ENCODE data around the gene HEATR5A. TPM values are rescaled to one million over a fixed set of nuclear protein-coding genes. Genes with fewer than 3 reads are reported as not detected.
A peak's percentile ranks its signal among the peaks of the same experiment; 100 is the strongest.

Gene HEATR5A
- total RNA-seq, 8 experiments from 2014 or later, result 9.2 to 54.6 (median 22.9) TPM

GRCh38 chr14:31418440-31418839 lies 1.9 kb downstream of the HEATR5A start:
- Histone ChIP-seq H3K27ac (no peak overlapping the region), H3K4me1 (replicated peaks in 1 of 2) (peaks cover 0 to 3% of the 10 kb centered on the region in 2 donors), H3K4me3 (no peak overlapping the region)
- no peak for ATAC-seq (replicated peaks in 6 of 8)
- 0 to 89% (median 67%) methylated on average over 1 of the region's 1 CpG for WGBS, 10 experiments
- in situ Hi-C loops (cut with MboI; ENCODE audit: low pct_unique_long_range_greater_than_20kb in 2 of 9, low sequenced_read_pairs in 9 of 9, unreplicated experiment in 9 of 9), result no loop called here

DNA sequence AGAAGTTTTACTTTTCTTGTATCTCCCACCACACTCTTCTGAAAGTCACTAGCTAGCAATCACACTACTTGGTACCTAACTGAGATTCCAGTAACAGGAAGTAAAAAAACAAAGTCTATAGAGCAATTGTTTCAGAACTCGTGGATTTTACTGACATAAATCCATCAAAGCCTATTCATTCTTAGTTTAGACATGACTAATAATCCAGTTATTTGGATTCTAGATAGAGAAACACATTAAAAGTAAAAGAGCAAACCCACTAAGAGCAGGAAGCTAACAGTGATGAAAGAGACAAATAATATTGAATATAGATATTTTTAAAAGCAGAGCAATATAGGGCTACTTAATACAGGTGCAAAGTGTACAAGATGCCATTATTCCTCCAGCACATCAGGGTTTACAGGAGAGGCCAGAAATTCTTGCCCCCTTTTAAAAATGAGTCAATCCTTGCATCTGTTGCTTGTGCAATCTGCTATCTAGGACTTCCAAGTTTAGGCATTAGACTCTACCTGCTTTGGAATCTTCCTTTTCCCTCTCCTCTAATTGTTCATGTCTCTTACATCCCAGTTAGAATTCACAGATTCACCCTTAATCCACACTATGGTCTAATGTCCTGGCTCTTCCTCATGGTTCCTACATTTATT lies 6.0 kb downstream of the HEATR5A start:
- H3K27ac ChIP-seq, result no peak overlapping the region
- 0 to 75% (median 50%) methylated on average over 1 of the region's 1 CpG; no CpG with 5 or more reads in 1 of the 10 experiments for WGBS, 10 experiments
- no peak overlapping the region for H3K4me3 ChIP-seq
- in situ Hi-C loops (cut with MboI; ENCODE audit: low pct_unique_long_range_greater_than_20kb in 2 of 9, low sequenced_read_pairs in 9 of 9, unreplicated experiment in 9 of 9), result no loop called here
- H3K4me1 ChIP-seq (replicated peaks in 1 of 2), result peaks cover 0 to 2% of the 10 kb centered on the region in 2 donors
- no peak for ATAC-seq (replicated peaks in 6 of 8)

GRCh38 chr14:31411218-31411727 lies 9.1 kb downstream of the HEATR5A start:
- ATAC-seq (replicated peaks in 6 of 8), result peak in 1 of 8 experiments; percentile 22
- H3K4me3 ChIP-seq, result no peak overlapping the region
- no peak overlapping the region for H3K27ac ChIP-seq
- H3K4me1 ChIP-seq (replicated peaks in 1 of 2), result no peaks in the 10 kb centered on the region
- in situ Hi-C loops (cut with MboI; ENCODE audit: low pct_unique_long_range_greater_than_20kb in 2 of 9, low sequenced_read_pairs in 9 of 9, unreplicated experiment in 9 of 9), result no loop called here
- 6 to 92% (median 64%) methylated on average over 1 to 2 of the region's 2 CpGs for WGBS, 10 experiments

GRCh38 chr14:31410048-31410650 lies 10.2 kb downstream of the HEATR5A start:
- in situ Hi-C loops (cut with MboI; ENCODE audit: low pct_unique_long_range_greater_than_20kb in 2 of 9, low sequenced_read_pairs in 9 of 9, unreplicated experiment in 9 of 9), result no loop called here
- Histone ChIP-seq H3K4me1 (replicated peaks in 1 of 2) (no peaks in the 10 kb centered on the region), H3K4me3 (no peak overlapping the region), H3K27ac (no peak overlapping the region)
- 60 to 95% (median 85%) methylated on average over 1 to 3 of the region's 3 CpGs for WGBS, 10 experiments
- no peak for ATAC-seq (replicated peaks in 6 of 8)

DNA sequence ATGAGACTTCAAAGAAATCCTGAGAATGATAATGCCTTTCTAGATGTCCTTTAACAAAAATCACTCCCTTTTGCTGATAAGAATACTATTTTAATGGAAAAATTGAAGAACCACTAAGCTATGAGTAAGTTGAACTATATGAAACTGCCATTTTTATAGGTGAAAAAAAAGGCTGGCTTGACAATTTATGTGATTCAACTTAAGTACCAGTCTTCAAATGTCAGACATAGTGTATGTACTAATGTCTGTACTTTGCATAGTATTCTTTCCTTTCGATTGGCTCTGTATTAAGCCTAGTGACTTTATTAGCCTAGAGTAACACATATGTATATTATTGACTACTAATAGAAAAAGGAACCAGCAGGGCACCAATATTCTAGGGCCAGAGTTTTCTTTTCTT lies 11.9 kb downstream of the HEATR5A start:
- Histone ChIP-seq H3K4me3 (no peak overlapping the region), H3K4me1 (replicated peaks in 1 of 2) (no peaks in the 10 kb centered on the region), H3K27ac (no peak overlapping the region)
- in situ Hi-C loops (cut with MboI; ENCODE audit: low pct_unique_long_range_greater_than_20kb in 2 of 9, low sequenced_read_pairs in 9 of 9, unreplicated experiment in 9 of 9), result no loop called here
- ATAC-seq (replicated peaks in 6 of 8), result no peak
- 75 to 100% (median 86%) methylated on average over 1 of the region's 1 CpG; no CpG with 5 or more reads in 3 of the 10 experiments for WGBS, 10 experiments

DNA sequence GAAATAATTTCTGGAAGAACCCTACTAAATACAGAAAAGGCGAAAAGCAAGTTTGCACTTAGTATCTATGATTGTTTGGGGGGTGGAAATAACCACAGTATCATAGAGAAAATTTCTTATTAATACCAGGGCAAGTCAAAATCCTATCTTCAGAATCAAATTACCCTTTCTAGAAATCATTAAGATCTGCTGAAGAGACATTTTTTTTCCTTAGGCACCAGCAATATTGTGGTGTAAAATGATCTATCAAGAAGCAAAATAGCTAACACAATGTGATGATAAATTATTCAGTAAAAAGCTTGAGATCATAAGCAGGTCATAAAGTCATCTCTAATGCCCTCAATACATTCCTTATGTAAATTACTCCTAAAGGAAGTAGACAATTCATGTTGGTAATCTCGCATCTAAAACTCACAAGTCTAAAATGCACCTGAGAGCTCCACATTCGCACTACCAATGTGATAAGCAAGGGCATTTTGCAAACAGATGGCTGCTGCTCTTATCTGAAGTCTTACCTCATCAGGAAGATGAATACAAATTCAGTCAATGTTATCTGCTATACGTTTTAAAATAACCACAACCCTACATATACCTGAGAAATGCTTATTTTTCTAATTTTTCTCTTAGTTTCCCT lies 14.6 kb downstream of the HEATR5A start:
- no peak overlapping the region for H3K4me3 ChIP-seq
- in situ Hi-C loops (cut with MboI; ENCODE audit: low pct_unique_long_range_greater_than_20kb in 2 of 9, low sequenced_read_pairs in 9 of 9, unreplicated experiment in 9 of 9), result no loop called here
- H3K4me1 ChIP-seq (replicated peaks in 1 of 2), result no peaks in the 10 kb centered on the region
- ATAC-seq (replicated peaks in 6 of 8), result peak in 2 of 8 experiments; percentile 12 to 21
- WGBS, 10 experiments, result 48 to 100% (median 82%) methylated on average over 1 to 4 of the region's 4 CpGs
- no peak overlapping the region for H3K27ac ChIP-seq

- H3K27ac ChIP-seq, result no peak overlapping the region
- H3K4me3 ChIP-seq, result no peak overlapping the region
- H3K4me1 ChIP-seq (replicated peaks in 1 of 2), result no peaks in the 10 kb centered on the region
- in situ Hi-C loops (cut with MboI; ENCODE audit: low pct_unique_long_range_greater_than_20kb in 2 of 9, low sequenced_read_pairs in 9 of 9, unreplicated experiment in 9 of 9), result no loop called here
- WGBS, 10 experiments, result 60 to 100% (median 100%) methylated on average over 1 to 8 of the region's 8 CpGs
- no peak for ATAC-seq (replicated peaks in 6 of 8)
Observed at GRCh38 chr14:31405106-31405505, 15.2 kb downstream of the HEATR5A start.

GRCh38 chr14:31403707-31404106 lies 16.6 kb downstream of the HEATR5A start:
- H3K27ac ChIP-seq, result no peak overlapping the region
- H3K4me1 ChIP-seq (replicated peaks in 1 of 2), result no peaks in the 10 kb centered on the region
- no peak overlapping the region for H3K4me3 ChIP-seq
- WGBS, 10 experiments, result 60 to 100% (median 90%) methylated on average over 2 to 3 of the region's 3 CpGs
- in situ Hi-C loops (cut with MboI; ENCODE audit: low pct_unique_long_range_greater_than_20kb in 2 of 9, low sequenced_read_pairs in 9 of 9, unreplicated experiment in 9 of 9), result no loop called here
- peak in 1 of 8 experiments; percentile 32 for ATAC-seq (replicated peaks in 6 of 8)

DNA sequence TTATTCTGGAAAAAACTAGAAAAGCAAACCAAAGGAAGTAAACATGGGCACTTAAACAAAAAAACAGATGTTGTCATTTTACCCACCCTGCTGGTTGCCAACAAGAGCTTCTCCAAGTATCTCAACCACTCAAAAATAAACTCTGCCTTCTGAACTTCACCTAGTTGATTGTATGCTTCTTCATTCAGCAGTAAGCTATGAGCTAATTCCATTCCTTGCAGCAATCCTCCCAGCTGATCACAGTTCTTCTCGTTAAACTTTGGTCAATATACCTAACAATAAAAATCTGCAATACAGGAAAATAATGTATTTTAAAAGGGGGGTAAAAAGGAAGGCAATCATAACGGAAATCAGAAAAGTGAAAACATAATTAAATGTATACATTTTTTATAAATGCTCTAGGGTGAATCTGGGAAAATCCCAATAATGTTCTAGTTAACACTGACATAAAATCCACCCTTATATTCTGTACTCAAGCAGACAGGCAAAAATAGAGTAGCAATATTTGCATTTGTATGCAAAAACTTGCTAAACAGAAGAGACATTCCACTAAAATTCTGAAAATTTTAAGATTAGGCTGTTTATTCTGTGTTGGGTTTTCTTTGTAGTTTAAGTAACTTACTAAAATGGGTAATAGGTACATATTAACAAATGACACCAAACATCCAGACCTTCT lies 17.4 kb downstream of the HEATR5A start:
- ATAC-seq (replicated peaks in 6 of 8), result peak in 3 of 8 experiments; percentile 64 to 68 (median 66)
- WGBS, 10 experiments, result 0 to 100% (median 80%) methylated on average over 1 to 2 of the region's 2 CpGs; no CpG with 5 or more reads in 1 of the 10 experiments
- in situ Hi-C loops (cut with MboI; ENCODE audit: low pct_unique_long_range_greater_than_20kb in 2 of 9, low sequenced_read_pairs in 9 of 9, unreplicated experiment in 9 of 9), result no loop called here
- H3K4me3 ChIP-seq, result no peak overlapping the region
- no peak overlapping the region for H3K27ac ChIP-seq
- no peaks in the 10 kb centered on the region for H3K4me1 ChIP-seq (replicated peaks in 1 of 2)

- no peak overlapping the region for H3K27ac ChIP-seq
- no peak for ATAC-seq (replicated peaks in 6 of 8)
- in situ Hi-C loops (cut with MboI; ENCODE audit: low pct_unique_long_range_greater_than_20kb in 2 of 9, low sequenced_read_pairs in 9 of 9, unreplicated experiment in 9 of 9), result no loop called here
- no peaks in the 10 kb centered on the region for H3K4me1 ChIP-seq (replicated peaks in 1 of 2)
- WGBS, 10 experiments, result 80 to 100% (median 98%) methylated on average over 1 to 3 of the region's 3 CpGs
- H3K4me3 ChIP-seq, result no peak overlapping the region
Observed at GRCh38 chr14:31401369-31401932, 18.9 kb downstream of the HEATR5A start.

DNA sequence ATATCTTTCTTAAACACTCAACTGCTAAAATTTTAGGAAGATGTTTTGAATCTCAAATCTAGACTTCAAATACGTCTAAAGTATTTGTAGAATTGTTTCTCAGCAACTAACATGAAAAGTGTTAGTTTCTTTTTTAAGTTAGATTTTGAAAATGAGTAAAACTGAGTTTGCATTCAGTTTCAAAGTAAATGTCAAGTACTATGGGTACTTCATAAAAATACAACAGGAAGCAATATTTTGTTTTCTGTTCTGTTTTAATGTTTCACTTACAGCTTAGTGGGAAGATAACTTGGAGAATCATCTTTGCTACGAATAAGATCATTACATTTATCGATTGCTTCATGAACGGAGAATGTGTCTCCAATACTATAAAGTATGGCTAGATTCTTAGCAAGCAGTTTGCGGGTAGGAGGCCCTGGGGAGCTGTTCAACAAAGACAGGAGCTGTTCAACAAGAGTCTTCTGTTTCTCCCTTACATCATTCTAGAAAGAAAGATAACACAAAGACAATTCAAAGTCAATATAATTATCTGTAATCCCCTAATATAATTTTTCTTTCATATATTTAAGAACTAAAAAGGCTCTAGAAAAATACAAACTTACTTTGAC lies 20.2 kb downstream of the HEATR5A start:
- in situ Hi-C loops (cut with MboI; ENCODE audit: low pct_unique_long_range_greater_than_20kb in 2 of 9, low sequenced_read_pairs in 9 of 9, unreplicated experiment in 9 of 9), result no loop called here

GRCh38 chr14:31395572-31396205 lies 24.7 kb downstream of the HEATR5A start:
- H3K4me1 ChIP-seq (replicated peaks in 1 of 2), result no peaks in the 10 kb centered on the region
- WGBS, 10 experiments, result 90 to 100% (median 100%) methylated on average over 1 to 4 of the region's 4 CpGs; no CpG with 5 or more reads in 3 of the 10 experiments
- H3K27ac ChIP-seq, result no peak overlapping the region
- peak in 1 of 8 experiments; percentile 60 for ATAC-seq (replicated peaks in 6 of 8)
- no peak overlapping the region for H3K4me3 ChIP-seq
- in situ Hi-C loops (cut with MboI; ENCODE audit: low pct_unique_long_range_greater_than_20kb in 2 of 9, low sequenced_read_pairs in 9 of 9, unreplicated experiment in 9 of 9), result no loop called here

More for the DNA sequence above, 20.2 kb downstream of the HEATR5A start:
- H3K4me1 ChIP-seq (replicated peaks in 1 of 2), result no peaks in the 10 kb centered on the region
- H3K4me3 ChIP-seq, result no peak overlapping the region
- ATAC-seq (replicated peaks in 6 of 8), result no peak
- WGBS, 10 experiments, result 79 to 99% (median 95%) methylated on average over 3 to 5 of the region's 5 CpGs
- no peak overlapping the region for H3K27ac ChIP-seq
